ENCODE data around the gene ARMC9.
"Not testable (repeated sequence)": the region's sequence is repeated elsewhere in the genome, so short reads cannot be mapped to it uniquely, and the experiment has no call there.

The ARMC9 gene

DNA sequence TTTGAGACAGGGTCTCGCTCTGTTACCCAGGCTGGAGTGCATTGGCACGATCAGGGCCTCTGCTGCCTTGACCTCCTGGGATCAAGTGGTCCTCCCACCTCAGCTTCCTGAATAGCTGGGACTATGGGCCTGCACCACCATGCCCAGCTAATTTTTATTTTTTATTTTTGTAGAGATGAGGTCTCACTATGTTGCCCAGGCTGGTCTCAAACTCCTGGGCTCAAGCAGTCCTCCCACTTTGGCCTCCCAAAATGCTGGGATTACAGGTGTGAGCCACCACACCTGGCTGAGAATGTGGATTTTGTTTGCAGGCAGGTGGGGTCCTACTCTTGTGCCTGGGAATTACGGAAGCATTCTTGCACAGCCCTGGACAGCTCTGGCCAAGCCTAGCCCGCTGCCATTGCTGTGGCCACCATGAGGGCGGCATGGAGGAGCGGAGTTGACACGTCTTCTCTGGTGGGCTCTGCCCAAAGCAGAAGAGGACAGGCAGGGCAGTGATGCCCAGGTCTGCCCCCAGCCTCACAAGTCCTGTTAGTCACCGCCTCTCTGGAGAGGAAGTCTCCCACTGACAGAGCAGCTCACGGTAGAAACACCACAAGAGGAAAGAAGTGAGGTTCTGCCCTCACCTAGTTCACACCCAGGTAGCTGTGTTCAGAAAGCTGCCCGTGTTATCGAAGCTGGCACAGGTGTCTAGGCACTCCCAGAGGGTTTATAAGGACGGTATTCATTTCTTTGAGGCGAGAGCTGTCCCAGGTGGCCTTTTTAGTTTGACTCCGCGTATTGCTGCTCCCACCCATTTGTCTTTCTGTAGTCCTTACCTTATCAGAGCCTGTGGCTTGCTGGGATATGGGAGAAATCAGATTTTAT lies 46.2 kb downstream of the ARMC9 start:
- TF ChIP-seq CTCF (IDR thresholded peaks at IDR 0.05; ENCODE audit: control insufficient read depth, insufficient read depth, low read depth, low read length, missing control alignments): no peak
- no peak overlapping the region for H3K4me3 ChIP-seq (ENCODE audit: control insufficient read depth, low read depth, low read length)
- no peak for DNase-seq (ENCODE audit: low read depth)

- no peak overlapping the region for H3K4me3 ChIP-seq (ENCODE audit: control insufficient read depth, low read depth, low read length)
- no peak for TF ChIP-seq CTCF (IDR thresholded peaks at IDR 0.05; ENCODE audit: control insufficient read depth, insufficient read depth, low read depth, low read length, missing control alignments)
- DNase-seq (ENCODE audit: low read depth): no peak
Observed at GRCh38 chr2:231245249-231246094, 47.0 kb downstream of the ARMC9 start.

DNA sequence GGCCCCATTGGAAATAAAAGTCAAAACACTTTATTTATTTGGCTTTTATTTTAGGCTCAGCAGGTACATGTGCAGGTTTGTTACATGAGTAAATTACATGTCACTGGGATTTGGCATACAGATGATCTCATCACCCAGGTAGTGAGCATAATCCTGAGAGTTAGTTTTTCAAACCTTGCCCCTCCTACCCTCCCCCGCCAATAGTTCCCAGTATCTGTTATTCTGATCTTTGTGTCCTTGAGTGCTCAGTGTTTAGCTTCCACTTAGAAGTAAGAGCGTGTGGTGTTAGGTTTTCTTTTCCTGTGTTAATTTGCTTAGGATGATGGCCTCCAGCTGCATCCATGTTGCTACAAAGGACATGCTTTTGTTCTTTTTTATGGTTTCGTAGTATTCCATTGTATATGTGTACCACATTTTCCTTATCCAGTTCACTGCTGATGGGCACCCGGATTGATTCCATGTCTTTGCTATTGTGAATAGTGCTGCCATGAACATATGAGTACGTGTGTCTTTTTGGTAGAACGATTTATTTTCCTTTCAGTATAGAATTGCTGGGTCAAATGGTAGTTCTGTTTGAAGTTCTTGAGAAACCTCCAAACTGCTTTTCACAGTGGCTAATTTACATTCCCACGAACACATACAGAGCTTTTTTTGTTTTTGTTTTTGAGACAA lies 47.9 kb downstream of the ARMC9 start:
- H3K4me3 ChIP-seq (ENCODE audit: control insufficient read depth, low read depth, low read length): no peak overlapping the region
- DNase-seq (ENCODE audit: low read depth): no peak
- TF ChIP-seq CTCF (IDR thresholded peaks at IDR 0.05; ENCODE audit: control insufficient read depth, insufficient read depth, low read depth, low read length, missing control alignments): no peak

GRCh38 chr2:231250146-231250545 lies 51.7 kb downstream of the ARMC9 start:
- DNase-seq (ENCODE audit: low read depth): peak; percentile 75
- TF ChIP-seq CTCF (IDR thresholded peaks at IDR 0.05; ENCODE audit: control insufficient read depth, insufficient read depth, low read depth, low read length, missing control alignments): no peak
- H3K4me3 ChIP-seq (ENCODE audit: control insufficient read depth, low read depth, low read length): no peak overlapping the region

DNA sequence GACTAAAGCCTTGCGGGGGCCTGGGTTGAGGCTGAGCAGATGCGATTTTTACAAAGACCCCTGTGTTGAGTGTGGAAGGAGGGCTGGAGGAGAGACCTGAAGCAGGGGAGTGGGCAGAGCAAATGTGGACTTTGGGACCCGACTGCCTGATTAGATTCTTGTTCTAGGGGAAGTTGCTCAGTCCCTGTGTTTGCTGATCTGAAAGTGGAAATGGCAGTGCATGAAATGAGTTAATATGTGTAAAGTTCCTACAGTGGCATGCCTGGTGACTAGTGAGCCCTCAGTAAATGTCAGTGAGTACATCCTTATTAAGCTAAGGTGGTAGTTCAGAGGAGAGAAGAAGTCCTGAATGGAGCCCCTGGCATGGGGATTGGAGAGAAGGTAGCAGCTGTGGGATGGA lies 52.3 kb downstream of the ARMC9 start:
- no peak overlapping the region for H3K4me3 ChIP-seq (ENCODE audit: control insufficient read depth, low read depth, low read length)
- TF ChIP-seq CTCF (IDR thresholded peaks at IDR 0.05; ENCODE audit: control insufficient read depth, insufficient read depth, low read depth, low read length, missing control alignments): no peak
- DNase-seq (ENCODE audit: low read depth): no peak

- not testable (repeated sequence) for DNase-seq (ENCODE audit: low read depth)
Observed at GRCh38 chr2:231253292-231253691, 54.9 kb downstream of the ARMC9 start.

More at GRCh38 chr2:231253292-231253691, 54.9 kb downstream of the ARMC9 start:
- H3K4me3 ChIP-seq (ENCODE audit: control insufficient read depth, low read depth, low read length): not testable (repeated sequence)
